ENCODE data around the gene HS6ST1.
A peak's percentile ranks its signal among the peaks of the same experiment; 100 is the strongest.

HS6ST1 gene

DNA sequence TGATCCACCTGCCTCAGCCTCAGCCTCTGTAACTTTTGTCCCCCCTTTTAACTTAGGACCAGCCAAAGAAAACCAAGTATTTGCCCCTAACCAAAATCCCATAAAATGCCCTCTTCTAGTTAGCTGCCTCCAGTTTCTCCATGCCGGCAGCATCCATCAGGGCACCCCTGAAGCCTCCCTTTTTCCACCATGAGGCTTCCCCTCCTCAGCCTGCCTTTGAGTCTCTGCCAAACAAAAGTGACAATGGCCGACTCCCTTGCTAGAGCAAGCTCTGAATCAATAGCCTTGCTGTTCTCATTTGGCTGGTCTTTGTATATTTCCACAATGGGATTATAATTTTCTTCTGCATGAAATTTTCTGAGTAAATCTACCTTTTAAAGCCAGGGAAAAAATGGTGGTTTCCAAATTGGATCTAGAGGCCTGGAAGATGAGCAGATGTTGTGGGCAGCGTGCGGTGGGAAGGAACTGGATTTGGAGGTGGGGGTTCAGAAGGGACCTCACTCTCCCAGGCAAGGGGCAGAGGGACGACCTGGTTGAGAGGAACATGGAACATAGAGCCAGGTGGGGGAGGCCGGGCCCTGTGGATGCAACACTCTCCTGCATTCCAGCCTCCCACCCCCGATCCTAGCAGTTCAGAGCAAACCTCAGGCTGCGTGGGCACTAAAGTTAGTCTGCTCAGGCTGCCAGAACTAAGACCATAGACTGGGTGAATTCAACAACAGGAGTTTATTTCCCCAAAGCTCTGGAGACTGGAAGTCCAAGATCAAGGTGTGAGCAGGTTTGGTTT lies 80.6 kb downstream of the HS6ST1 start:
- DNase-seq (ENCODE audit: low spot score): no peak

GRCh38 chr2:128237081-128237534 lies 81.6 kb downstream of the HS6ST1 start:
- no peak for DNase-seq (ENCODE audit: low spot score)

DNA sequence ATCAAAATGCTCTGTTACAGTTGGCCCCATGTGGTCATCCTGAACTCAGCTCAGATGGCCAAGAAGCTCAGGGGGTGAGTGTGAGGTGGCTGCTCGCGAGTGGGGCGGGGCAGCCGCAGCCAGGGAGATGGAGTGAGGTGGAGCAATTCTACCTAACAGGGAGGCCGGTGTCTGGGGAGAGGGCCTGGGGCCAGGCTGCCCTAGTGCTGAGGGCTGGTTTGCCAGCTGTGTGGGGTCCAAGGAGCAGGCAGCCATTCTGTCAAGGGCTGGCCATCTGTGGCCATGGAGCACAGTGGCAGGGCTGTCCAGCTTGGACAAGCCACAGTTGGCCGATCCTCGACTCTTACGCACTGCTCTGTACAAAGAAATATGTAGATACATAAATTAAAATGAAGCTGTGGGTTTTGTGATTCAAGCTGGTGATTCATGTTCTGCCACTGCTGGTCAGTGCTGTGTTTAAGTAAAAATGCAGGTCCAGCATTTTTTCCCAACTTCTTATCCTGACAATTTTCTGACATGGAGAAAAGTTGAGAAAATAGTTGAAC lies 82.1 kb downstream of the HS6ST1 start:
- DNase-seq (ENCODE audit: low spot score): no peak

DNA sequence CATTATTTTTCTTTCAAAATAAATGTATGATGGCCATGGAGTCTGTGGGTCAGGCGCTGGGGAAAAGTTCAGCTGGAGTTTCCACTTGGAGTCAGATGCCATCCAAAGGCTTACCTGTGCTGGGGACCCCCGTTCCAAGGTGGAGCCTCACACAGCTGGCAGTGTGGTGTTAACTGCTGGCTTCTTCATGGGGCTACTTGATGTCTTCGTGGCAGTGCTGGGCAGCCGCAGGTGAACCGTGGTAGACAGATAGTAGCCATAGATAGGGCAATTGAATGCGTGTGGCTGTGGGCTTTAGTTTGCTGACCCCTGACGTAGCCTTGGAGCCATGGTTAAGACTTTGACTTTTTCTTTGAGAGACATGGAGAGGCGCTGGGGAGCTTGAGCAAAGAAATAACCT lies 83.1 kb downstream of the HS6ST1 start:
- DNase-seq (ENCODE audit: low spot score): no peak

GRCh38 chr2:128234613-128235012 lies 84.1 kb downstream of the HS6ST1 start:
- DNase-seq (ENCODE audit: low spot score): no peak

DNA sequence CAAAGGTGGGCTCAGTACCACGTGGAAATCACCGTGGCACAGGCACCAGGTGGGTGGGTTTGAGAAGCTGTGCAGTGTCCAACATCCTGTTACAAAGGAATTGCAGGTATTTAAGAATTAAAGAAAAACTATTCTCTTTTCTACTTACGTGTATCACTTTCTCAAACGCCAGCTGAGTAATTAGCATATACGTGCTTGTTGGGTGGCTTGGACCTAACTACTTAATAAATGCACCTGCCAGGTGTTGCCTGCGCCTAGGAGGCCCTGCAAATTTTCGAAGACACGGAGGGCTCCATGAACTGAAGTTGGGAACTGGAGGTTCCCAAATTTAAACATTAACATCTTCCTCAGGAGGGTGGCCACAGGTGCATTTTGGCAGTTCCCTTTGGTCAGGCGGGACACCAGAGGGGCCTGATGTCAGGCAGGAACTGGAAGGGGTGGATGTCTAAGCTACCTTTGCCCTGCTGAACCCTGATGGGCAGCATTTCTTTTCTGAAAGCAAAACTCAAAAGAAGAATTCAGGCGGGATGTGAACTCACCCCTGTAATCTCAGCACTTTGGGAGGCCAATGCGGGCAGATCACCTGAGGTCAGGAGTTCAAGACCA lies 84.8 kb downstream of the HS6ST1 start:
- DNase-seq (ENCODE audit: low spot score): no peak

GRCh38 chr2:128232965-128233789 lies 85.5 kb downstream of the HS6ST1 start:
- DNase-seq (ENCODE audit: low spot score): peak; percentile 98

DNA sequence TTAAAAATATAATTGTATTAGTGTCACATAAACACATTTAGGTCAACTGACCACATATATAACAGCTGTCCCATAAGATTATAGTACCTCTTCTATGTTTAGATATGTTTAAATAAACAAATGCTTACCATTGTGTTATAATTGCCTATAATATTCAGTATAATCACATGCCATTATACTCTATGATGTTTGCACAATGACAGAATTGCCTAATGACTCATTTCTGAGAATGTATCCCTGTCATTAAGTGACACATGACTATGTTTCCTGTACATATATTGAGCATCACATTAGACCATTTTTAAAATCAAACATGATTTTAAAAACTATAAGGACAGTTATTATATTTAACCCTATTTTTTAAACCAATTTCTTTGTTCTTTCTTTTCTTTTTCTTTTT lies 89.8 kb downstream of the HS6ST1 start:
- DNase-seq (ENCODE audit: low spot score): no peak

GRCh38 chr2:128227862-128228261 lies 90.8 kb downstream of the HS6ST1 start:
- no peak for DNase-seq (ENCODE audit: low spot score)

- no peak for DNase-seq (ENCODE audit: low spot score)
These were observed 98.8 kb downstream of the HS6ST1 start for GRCh38 chr2:128219891-128220290.

- DNase-seq (ENCODE audit: low spot score): no peak
These were observed 101.0 kb downstream of the HS6ST1 start for GRCh38 chr2:128217671-128218070.

GRCh38 chr2:128215897-128216642 lies 102.6 kb downstream of the HS6ST1 start:
- DNase-seq (ENCODE audit: low spot score): no peak

Data from iPS-NIHi11 (cell line).